Measurements from ENCODE around the gene TUBGCP4. TPM values are rescaled to one million over a fixed set of nuclear protein-coding genes. Genes with fewer than 3 reads are reported as not detected.

Gene TUBGCP4
- total and polyA plus RNA-seq, 9 of the 15 experiments (the other 6 are each of a cell fraction or from before 2014, with no cell fraction given) = 10.7 to 50.2 (median 29.6) TPM

DNA sequence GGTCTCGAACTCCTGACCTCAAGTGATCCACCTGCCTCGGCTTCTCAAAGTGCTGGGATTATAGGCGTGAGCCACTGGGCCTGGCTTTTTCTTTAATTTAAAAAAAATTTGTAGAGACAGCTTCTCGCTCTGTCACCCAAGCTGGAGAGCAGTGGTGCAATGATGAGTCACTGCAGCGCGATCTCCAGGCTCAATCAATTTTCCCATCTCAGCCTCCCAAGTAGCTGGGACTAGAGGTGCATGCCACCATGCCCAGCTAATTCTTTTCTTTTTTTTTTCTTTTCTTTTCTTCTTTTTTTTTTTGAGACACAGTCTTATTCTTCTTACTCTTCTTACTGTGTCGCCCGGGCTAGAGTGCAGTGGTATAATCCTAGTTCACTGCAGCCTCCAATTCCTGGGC is 19.8 kb downstream of the TUBGCP4 start (continued):
- TF ChIP-seq JUN (IDR thresholded peaks at IDR 0.05; ENCODE audit: borderline replicate concordance, low read depth, low read length) (peak; percentile 58; the same call in 1 of the 2 replicates), JUN (CRISPR knock-in tag; IDR thresholded peaks at IDR 0.05; ENCODE audit: borderline replicate concordance) (no peak), XRCC3 (IDR thresholded peaks at IDR 0.05) (no peak), NFE2L1 (tag; IDR thresholded peaks at IDR 0.05; ENCODE audit: borderline replicate concordance, low read depth) (0 out of 2 replicates have a peak, but pooled peaks have one; percentile 19), SRSF3 (IDR thresholded peaks at IDR 0.05; ENCODE audit: insufficient read depth, low read length) (no peak), DPF2 (IDR thresholded peaks at IDR 0.05) (peak; percentile 74; the same call in 1 of the 2 replicates), MAFG (tag; conservative IDR thresholded peaks at IDR 0.05) (peak; percentile 64), ZNF316 (IDR thresholded peaks at IDR 0.05) (peak; percentile 27; the same call in 1 of the 2 replicates), FOSL1 (tag; conservative IDR thresholded peaks at IDR 0.05) (peak; percentile 91), DACH1 (IDR thresholded peaks at IDR 0.05; ENCODE audit: partially characterized antibody) (no peak), KDM5B (IDR thresholded peaks at IDR 0.05; ENCODE audit: insufficient replicate concordance, low read depth, low read length) (no peak), ARID1B (IDR thresholded peaks at IDR 0.05) (peak; percentile 51), SETDB1 (IDR thresholded peaks at IDR 0.05; ENCODE audit: low read length) (no peak), C11orf30 (IDR thresholded peaks at IDR 0.05; ENCODE audit: low read depth) (peak; percentile 47; the same call in 1 of the 2 replicates), CHCHD3 (CRISPR knock-in tag; IDR thresholded peaks at IDR 0.05) (no peak), KLF1 (tag; IDR thresholded peaks at IDR 0.05) (no peak), CBX5 (IDR thresholded peaks at IDR 0.05; ENCODE audit: borderline replicate concordance, low read depth) (no peak), SMARCC2 (IDR thresholded peaks at IDR 0.05; ENCODE audit: low read depth) (0 out of 2 replicates have a peak, but pooled peaks have one; percentile 50)
- TF ChIP-seq, protein P1, sequence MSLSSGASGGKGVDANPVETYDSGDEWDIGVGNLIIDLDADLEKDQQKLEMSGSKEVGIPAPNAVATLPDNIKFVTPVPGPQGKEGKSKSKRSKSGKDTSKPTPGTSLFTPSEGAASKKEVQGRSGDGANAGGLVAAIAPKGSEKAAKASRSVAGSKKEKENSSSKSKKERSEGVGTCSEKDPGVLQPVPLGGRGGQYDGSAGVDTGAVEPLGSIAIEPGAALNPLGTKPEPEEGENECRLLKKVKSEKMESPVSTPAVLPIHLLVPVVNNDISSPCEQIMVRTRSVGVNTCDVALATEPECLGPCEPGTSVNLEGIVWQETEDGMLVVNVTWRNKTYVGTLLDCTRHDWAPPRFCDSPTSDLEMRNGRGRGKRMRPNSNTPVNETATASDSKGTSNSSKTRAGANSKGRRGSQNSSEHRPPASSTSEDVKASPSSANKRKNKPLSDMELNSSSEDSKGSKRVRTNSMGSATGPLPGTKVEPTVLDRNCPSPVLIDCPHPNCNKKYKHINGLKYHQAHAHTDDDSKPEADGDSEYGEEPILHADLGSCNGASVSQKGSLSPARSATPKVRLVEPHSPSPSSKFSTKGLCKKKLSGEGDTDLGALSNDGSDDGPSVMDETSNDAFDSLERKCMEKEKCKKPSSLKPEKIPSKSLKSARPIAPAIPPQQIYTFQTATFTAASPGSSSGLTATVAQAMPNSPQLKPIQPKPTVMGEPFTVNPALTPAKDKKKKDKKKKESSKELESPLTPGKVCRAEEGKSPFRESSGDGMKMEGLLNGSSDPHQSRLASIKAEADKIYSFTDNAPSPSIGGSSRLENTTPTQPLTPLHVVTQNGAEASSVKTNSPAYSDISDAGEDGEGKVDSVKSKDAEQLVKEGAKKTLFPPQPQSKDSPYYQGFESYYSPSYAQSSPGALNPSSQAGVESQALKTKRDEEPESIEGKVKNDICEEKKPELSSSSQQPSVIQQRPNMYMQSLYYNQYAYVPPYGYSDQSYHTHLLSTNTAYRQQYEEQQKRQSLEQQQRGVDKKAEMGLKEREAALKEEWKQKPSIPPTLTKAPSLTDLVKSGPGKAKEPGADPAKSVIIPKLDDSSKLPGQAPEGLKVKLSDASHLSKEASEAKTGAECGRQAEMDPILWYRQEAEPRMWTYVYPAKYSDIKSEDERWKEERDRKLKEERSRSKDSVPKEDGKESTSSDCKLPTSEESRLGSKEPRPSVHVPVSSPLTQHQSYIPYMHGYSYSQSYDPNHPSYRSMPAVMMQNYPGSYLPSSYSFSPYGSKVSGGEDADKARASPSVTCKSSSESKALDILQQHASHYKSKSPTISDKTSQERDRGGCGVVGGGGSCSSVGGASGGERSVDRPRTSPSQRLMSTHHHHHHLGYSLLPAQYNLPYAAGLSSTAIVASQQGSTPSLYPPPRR (CRISPR knock-in tag; IDR thresholded peaks at IDR 0.05; ENCODE audit: borderline replicate concordance) = no peak

Measured in K562 (cell line).